Stimulated activated CD8-positive, alpha-beta memory T cell treated with anti-CD3 and anti-CD28 coated beads, Interleukin-15, amount 100 ng/mL, for 24 hours (primary cell): ENCODE data around the gene IGFBP2.

Experiments
- DNase-seq: peaks from one replicate; pipeline ENCODE4 v3.0.0-alpha.2; 2020; ENCODE audit warnings: low read depth

Gene IGFBP2

DNA sequence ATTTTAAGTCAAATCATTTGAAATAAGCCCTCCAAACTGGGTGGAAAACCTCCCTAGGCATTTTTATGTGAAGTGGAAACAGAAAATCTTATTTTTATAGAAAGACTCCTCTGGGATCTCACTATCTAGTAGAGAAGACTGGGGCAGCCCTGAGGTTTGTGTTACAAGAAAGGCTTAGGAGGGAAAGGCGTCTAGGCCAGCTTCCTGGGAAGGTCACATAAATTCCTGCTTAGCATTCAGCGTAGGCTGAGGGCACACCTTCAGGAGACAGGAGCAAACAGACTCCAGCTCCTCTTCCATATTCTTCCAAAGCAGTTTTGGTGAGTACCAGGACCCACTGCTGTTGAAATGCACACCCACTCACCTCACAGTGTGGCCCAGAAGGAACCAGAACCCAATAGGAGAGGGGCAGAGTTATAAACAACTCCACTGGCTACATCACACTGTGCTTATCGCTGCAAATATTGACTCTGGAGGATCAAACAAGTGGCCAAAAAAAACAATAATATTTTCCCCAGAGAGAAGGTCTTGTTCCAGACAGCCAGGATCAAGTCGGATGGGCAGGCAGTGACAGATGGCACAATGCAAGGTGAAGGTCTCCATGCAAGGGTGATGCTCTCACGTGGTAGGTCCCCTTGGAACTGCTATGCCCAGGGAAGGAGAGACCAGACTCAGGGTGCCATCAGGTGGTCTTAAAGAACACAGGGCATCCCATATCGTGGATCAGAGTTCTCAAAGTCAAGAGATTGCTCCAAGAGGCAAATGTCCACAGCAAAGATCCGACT lies 17.7 kb upstream of the IGFBP2 start:
- no peak for DNase-seq

DNA sequence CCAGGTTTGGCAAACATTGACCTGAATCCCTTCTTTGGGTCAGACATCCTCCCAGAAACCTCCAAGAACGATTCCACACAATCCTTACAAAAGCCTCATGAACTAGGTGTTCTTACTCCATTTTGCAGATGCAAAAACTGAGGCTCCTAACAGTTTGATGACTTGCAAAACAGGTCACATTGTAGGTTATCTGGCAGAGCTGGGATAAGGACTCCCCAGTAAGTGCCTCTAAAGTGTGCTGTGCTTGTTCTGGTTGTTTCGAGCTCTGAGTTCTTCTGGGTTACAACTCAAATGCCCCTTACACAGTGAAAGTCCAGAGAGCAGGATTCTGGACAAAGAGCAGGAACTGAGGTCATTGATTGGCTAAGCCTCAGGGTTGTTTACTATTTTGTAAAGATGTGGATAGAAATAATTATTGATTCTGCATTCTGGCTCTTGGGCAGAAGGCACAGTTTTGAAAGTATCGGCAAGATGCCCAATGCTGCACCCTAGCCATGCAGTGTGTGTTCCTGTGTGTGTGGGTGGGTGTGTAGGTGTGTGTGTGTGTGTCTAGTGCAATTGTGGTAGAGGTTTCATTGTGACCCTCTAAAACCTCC lies 17.0 kb upstream of the IGFBP2 start:
- DNase-seq: no peak

DNA sequence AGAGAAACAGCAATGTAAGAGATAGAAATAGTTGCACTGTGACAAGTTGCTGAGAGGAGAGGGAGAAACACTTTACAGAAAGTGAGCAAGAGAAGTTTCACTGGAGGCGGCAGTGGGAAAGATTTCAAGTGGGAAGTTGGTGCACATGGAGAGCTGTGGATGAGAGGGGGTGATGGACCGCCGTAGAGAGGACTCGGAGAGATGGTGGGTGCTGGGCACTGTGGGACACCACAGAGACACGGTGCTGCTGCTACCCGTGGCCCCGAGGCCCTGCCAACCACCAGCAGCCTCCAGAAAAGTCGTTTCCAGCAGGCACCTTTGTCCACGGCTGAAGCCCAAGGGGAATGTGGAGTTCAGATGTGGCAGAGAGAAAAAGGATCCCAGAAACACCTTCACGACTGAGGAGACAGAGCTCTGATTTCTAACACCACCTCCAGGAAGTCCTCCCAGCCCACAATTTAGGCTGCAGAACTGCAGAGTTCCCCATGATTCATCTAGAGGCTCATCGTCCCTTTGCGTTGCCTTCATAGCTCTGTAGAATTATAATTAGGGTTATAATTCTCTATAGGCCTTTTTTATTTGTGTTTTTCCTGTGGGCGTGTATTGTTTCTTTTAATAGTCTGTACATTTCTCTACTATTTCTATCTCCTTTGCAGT lies 15.9 kb upstream of the IGFBP2 start:
- DNase-seq: no peak

DNA sequence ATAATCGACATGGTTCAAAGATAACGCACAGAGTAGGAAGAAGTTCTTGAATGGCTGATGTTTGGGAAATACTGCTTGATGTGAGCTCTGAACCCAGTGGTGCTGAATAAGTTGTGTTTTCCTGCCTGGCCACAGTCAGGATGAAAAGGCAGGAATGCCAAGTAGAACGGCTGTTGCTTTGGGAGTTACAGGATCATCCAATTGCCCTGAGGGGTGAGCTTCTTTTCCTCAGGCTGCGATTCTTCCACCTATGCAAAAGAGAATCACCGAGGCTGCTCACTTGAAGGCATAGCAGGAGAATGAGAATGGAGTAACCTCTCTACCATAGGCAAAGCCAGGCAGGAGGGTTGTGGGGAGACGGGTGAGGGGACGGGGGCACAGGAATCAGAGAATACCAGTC lies 14.4 kb upstream of the IGFBP2 start:
- DNase-seq: no peak

DNA sequence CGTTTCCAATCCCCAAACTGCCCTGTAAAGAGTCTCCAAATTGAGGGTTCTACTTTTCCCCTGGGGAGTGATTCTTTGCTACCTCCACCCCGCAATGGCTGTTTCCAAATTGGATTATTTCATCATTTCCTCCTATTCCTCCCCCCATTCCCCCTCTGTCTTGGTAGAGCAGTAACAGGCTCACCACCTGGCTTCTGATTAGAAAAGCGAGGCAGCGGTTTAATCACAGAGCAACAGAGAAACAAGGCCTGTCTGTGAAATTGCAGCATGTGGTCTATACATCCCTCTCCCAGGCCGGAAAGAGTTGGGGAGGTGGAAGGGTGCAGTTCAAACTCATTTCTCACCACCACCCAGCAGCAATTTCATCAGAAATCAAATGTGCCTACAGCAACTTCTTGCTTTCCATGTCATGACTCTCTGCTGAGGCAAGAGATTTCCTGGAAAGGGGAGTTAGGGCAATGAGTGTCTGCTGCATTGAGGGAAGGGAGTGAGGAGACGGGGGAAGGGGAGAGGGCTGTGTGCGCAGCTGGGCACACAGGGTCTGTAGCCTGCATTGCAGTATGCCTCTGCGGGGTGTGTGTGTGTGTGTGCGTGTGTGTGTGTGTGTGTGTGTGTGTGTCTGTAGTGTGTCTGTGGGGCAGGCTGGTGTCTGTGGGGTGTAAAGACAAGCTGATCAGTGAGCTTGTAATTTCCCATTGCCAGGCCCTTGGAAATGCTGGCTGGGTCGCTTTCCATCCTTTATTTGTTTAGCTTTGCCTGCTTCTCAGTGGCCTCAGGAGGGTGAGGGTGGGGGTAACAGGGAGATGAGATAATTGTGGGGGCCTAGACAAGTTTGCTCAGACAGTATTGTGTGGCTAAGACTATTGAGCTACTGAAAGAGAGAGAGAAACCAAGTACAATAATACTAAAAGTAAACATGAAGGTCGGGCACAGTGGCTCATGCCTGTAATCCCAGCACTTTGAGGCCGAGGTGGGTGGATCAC lies 13.5 kb upstream of the IGFBP2 start:
- DNase-seq: no peak

DNA sequence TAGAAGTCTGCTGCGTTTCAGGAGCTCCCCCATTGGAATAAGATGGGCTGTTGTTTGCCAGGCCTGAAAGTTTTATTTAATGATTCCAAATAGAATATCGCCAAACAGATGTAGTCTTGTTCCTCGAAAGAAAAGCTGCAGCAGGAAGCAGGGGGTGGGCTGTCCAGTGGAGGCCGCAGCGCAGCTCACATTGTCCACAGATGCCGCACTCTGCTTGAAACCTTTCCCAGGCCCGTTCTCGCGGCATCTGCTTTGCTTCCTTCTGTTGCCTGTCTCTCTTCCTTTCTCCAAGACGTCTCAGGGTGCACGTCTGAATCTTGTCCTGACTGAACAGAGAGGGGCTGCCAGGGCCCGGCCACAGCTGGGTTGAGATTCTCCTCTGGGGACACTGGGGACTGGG lies 12.4 kb upstream of the IGFBP2 start:
- DNase-seq: no peak

DNA sequence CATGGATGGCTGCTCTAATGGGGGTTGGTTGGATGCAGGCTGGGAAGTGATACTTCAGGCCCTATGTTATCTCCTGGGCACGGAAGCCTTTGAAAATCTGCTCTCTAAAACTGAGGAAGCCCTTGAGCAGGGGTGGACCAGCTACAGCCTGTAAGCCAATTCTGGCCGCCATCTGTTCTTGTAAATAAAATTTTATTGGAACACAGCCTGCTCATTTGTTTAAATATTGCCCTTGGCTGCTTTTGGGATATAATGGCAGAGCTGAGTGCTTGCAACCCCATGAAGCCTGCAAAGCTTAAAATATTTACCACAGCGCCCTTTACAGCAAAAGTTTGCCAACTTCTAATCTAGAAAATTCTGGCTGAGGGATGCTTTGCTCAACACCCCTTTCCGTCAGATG lies 11.9 kb upstream of the IGFBP2 start:
- DNase-seq: no peak

DNA sequence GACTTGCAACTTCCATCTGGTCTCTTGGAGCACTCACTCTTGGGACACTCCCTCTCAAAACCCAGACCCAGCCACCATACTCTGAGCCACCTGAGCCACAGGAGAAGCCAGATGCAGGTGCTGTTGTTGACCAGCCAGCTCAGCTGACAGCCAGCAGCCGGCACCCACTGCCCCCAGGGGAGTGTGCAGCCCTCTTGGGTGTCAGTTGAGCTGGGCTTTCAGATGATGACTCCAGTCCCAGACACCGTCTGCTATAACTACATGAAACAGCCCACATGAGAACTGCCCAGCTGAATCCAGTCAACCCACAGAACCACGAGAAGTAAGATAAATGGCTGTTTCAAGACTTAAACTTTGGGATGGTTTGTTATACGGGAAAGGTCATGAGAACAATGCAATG lies 10.7 kb upstream of the IGFBP2 start:
- no peak for DNase-seq

DNA sequence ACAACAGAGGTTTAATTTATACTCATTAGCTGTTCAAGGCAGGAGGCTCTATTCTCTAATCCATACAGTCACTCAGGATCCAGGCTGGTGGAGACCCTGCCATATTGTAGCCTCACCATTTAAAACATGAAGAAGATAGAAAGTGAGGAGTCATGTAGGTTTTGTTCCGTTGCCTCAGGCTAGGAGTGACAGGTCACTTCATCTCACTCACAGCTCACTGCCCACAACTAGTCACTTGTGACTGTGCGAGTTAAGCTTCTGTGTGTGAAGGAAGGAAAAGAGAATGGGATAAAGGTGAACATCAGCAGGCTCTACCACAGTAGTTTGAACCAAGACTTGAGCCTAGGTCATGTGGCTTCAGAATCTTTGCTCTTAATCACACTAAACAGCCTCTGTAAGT lies 9.0 kb upstream of the IGFBP2 start:
- DNase-seq: no peak

DNA sequence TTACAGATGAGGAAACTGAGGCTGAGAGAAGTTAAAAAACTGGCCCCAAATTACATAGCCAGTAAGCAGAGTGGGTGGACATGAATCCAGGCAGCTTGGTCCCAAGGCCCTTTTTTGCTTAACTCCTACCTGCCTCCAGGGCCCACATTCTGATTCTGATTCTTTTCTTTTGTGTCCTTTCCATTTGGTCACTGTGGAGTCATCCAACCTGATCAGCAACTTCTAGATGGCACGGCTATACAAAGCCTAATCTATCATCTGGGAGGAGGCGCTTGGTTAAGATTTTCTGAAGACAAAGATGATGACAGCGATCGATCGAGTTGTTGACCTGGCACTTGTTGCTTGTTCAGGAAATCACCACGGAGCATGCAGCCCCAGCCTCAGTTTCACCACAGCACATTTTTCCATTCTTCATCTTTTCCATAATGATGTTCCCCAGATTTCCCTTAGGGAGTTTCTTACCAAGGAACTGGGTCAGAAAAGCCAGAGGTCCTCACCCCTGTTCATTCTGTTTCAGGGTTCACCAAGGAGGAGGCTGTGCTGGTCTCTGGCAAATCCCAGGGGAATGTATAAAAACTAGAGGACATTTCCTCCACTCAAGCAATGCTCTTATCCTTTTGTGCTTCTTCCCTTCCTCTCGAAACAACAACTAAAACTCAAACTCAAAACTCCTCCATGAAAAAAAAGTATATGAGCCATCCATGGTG lies 6.9 kb upstream of the IGFBP2 start:
- no peak for DNase-seq

DNA sequence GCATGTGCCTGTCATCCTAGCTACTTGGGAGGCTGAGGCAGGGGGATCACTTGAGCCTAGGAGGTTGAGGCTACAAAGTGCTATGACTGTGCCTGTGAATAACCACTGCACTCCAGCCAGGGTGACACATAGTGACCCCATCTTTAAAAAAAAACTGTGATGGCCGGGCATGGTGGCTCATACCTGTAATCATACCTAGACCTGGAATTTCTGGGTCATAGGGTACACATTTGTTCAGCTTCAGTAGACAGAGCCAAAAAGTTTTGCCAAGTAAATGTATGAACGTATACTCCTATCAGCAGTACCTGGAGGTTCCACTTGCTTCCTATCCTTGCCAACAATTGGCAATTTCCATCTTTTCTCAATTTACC lies 6.4 kb upstream of the IGFBP2 start:
- no peak for DNase-seq

DNA sequence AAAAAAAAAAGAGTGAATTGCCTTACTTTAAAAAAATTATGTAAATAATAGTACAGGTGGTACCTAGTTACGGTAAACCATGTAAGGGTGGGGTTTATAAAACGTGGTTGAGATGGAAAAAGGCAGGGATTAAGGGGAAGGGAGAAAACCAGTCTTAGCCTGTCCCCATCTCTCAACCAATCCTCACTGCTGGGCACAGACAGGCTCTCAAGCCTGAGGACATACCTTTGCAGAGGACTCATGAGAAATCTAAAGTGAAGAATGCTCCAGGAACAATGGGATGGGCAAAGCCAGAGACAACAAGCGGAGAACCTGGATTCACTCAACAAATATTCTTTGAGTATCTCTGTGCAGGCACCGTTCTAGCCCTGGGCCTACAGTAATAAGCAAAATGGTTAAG lies 3.4 kb upstream of the IGFBP2 start:
- no peak for DNase-seq

DNA sequence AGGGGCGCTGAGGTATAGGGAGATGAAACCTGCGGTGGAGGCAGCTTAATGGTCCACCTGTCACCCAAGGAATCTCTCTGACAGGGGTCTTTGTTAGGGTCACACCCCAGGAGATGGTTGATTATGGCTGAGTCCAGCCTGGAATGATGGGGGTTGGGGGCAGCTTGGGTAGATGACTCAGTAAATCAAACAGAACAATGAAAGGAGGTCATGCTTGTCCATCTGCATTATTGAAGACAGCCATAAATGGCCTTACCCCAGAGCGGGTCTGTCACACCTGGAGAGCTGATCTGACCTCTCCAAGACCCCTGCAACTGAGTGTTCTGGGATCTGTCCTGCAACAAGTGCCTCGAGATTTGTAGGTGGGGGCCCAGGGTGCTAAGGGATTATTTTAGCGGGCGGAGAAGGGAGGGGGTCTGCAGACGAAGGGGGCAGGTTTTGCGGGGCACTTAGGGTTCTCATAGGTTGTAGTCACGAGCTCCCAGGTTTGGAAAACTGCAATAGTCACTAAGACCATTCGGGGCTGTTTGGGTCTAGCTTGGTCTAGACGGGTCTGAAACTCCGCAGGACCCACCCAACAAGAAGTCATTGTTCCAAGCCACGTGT lies 771 bp upstream of the IGFBP2 start:
- DNase-seq: no peak

DNA sequence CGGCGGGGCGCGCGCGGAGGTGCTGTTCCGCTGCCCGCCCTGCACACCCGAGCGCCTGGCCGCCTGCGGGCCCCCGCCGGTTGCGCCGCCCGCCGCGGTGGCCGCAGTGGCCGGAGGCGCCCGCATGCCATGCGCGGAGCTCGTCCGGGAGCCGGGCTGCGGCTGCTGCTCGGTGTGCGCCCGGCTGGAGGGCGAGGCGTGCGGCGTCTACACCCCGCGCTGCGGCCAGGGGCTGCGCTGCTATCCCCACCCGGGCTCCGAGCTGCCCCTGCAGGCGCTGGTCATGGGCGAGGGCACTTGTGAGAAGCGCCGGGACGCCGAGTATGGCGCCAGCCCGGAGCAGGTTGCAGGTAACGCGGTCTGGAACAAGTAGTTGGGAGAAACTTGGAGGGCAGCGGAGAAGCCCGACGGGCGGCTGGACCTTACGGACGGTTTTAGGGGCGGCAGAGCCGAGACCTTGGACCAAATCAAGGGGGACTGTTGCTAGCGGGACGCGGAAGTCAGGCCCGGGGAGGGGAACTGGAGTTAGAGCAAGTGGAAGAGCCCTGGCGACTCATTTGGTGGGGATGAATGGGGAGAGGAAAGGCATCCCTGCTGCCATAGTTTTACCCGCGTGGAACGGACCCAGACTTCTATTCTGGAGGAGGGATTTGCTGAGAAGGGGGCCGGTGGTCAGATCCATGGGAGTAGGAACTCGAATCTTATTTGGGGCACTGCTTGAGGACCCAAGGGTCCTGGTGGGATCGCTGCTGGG lies 573 bp downstream of the IGFBP2 start:
- no peak for DNase-seq

DNA sequence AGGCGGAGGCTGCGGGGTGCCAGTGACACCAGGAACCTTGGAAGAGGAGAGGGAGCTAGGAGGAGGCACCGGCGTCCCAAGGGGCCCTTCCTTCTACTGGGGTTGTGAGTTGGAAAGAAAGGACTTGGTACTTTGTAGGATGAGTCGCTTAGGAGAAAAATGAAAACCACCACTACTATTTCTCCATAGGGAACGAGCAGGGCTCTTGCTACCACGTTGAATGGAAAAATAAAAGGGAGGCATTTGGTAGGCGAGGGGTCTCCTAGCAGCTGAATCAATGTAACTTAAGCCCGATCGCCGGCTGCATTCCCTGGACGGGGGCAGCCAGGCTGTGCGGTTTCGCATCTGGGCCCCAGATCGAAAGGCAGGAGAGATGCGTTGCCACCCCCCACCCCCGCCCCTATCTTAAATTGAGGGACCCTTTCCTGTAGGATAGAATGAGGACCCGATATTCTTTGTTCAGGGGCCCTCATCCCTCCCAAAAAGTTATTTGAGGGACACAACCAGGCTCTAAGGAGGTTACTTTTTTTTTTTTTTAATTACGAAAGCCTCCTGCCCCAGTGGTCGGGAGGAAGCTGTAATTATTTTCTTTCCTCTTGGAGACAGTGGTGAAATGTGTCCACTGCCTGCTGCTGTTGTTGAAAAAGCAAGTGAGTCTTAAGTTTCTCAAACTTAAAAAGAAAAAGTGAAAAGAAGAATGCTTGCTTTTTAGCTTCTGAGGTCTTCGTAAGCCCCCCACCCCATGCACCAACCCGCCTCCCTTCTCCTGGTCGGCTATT lies 1.3 kb downstream of the IGFBP2 start:
- DNase-seq: no peak

DNA sequence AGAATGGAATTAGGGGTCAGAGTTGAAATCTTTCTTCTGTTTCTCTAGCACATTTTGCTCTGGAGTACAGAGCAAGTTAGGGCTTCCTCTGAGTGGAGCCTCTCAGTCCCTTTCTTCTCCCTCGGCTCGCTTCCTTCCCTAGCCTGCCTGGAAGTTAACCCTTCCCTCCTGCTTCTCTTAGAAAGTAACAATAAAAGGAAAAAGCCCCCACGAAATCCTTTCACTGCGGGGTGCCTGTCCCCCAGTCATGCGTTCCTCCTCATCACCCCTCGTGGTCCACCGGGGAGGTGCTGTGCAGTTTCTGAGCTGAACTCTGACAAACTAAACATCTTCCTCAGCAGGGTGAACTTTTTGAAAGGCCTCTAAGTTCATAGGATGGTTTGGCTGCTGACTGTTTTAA lies 2.0 kb downstream of the IGFBP2 start:
- no peak for DNase-seq

DNA sequence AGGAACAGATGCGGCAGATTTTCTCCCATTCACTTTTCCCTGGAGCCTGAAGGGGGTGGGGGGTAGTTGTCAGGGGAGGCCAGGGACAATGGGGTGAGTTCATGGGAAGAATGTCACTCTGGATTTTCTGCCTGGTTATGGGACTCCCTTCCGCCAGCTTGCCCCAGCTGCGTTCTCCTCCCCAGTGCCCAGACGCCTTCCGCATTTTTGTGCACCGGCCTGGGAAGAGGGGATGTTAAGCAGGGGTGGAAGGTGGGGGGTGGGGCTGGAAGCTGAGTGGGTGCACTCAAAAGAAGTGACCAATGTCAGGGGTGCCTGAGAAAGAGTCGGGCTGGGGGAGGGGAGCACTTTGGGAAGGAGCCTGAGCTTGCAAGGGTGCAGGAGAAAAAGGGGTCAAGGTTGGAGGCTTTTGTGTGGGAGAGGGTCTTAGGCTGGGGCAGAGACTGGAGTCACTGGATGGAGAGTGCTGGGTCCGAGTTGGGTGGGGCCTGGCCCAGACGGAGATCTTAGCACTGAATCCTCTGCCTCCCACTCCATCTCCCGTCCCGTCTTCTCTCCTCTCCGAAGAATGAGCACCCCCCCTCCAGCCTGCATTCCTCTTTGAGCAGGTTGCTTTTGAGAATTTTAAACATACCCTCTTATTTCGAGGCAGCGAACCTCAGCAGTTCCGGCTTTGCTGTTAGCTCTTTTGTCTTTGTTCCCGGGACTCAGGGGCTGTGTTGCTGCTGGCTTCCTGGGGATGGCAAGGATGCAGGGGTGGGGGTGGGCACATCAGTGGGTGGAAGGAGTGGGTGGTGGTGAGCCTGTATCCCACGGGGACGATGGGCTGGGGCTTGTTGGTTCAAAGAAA lies 2.7 kb downstream of the IGFBP2 start:
- DNase-seq: no peak

DNA sequence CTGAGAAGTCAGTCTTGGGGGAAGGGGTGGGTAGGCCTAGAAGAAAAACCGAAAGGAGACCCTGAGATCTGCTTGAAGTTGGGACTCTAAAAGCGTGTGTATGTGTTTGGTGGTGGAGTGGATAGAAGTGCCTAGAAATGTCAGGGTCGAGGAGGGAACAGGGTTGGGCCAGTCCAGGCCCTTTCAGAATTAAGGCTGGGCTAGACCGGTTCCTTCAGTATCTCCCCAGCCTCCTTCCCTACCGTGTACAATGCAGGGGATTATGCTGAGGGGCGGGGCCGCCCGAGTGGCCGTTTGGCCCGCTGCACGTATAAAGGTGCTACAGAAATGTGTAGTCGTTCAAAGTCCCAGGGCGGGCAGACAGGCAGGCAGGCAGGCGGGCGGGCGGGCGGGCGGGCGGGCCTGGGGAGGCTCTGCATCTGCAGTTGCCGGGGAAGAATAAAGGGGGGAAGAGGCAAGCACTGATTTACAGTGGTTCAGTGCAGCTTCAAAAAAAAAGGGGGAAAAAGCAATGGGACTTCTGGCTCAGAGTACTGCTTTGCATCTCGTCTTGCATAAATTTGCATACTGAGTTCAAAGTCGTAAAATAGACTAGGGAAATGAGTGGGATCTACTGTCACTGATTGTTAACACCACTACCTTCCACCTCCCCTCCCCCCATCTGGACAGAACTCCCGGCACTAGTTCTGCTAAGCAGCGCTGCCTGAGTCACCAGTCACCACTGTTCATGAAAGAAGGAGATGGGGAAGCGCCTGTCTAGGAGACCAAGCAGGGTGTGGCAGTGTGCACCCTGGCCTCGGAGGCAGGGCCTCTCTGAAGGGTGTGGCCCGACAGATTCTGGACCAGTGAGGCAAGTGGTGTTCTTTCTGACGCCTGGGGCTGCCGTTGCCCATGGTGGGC lies 3.6 kb downstream of the IGFBP2 start:
- DNase-seq: no peak
